Ammon's horn (tissue), 1 donor: ENCODE results near the gene MAB21L3.

Experiments used
- DNase-seq: peaks from one replicate; pipeline ENCODE4 v3.0.0-alpha.2; 2016; ENCODE audit warnings: low spot score

Gene MAB21L3

GRCh38 chr1:116110567-116111523 is at the start of gene MAB21L3:
Gene MAB21L3 (plus strand): TSS chr1:116111399. CDS start chr1:116112616, 1,217 bp downstream.
- no peak for DNase-seq

- no peak for DNase-seq
Observed at GRCh38 chr1:116062201-116062600, 49.0 kb upstream of the MAB21L3 start.

DNA sequence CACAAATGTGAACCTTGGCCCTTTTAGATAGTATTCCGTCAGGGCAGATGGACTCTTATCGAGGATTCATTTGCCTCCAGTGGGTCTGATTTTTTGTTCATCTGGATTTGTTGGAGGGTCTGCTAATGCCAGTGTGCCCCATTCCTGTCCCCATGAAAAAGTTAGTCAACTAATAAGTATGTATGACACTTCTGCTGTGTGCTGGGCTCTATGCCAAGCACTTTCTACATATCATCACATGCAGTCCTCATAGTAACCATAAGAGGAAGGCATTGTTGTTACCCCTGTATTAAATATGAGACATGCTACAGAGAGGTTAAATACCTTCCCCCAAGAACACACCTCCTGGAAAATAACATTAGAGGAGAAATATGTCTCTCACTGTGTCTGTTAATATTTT is 46.6 kb upstream of the MAB21L3 start:
- DNase-seq, result no peak

DNA sequence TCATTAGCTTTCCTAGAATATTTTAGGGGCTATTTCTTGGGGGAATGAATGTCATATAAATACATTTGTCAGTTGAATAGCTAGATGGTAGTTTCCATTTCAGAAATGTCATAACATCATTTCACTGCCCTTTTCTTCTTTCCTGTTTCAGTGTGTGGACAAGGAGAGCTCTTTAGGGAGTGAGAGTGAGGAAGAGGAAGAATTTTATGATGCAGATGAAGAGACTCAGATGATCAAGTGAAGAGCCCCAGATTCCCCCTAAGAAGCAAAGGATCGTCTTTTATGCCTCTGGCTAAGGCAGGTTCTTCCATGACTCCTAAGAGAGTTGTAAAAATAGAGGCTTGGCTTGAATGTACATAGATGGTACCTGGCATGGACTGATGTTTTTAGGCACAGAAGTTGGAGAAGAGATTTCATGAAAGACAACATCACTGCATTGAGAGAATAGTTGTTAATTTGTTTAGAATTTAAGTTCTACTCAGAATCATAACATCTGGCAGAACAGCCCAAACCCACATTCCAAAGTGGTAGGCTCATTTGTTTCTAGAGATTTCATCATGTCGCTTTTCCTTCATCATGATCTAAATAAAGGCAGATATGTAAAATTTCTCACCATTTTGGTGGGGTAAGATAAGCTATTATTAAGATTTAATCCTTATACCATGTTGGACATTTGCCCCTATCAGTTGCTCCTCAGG is 44.2 kb upstream of the MAB21L3 start:
- DNase-seq, result no peak

- DNase-seq, result peak; percentile 5
Observed at GRCh38 chr1:116067566-116067890, 43.7 kb upstream of the MAB21L3 start.

DNA sequence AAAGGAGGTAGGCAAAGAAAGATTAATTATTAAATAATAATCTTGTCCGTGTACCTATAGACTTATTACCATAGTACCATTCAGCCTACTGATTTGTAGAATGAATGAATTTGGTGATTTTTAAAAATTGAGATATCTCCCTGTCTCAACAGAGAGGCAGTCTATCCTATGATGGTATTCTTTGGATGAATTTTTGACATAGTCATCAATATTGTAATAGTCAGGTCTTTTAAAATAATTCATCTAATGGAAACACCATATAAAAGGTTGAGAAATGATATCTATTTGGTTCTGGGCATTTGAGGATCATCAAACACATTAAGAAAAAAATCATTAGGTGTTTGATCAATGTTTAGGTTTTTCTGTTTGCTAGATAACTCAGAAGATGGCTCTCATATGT is 35.6 kb upstream of the MAB21L3 start:
- DNase-seq, result no peak

DNA sequence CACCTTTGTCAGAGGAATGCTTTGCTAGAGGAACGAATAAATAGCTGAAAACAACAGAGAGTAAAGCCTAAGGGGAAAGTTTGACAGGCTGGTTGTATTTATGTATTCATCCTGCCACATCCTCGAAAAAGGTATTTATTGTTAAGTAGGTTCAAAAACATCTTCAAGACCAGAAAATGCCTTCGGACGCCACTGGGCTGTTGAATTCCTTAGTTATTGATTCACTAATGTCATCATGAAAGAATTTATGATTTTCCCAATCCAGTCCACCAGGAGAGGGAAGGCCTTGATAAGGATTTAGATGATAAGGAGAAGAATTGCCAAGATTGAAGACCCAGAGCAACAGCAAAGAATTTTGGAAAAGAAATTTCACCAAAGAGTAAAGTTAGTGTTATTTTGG is 35.2 kb upstream of the MAB21L3 start:
- DNase-seq, result no peak

DNA sequence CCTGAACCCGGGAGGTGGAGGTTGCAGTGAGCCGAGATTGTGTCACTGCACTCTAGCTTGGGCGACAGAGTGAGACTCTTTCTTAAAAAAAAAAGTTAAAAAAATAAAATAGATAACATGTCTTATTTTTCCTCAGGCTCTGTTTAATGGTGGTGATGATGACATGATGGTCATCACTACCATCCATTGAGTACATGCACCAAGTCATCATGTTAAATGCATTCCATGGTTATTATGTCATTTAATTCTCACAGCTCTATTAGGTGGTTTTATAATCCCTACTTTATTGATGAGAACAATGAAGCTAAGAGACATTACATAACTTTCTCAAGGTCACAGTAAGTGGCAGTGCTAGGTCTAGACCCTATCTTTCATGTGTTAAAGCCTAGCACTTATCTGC is 34.4 kb upstream of the MAB21L3 start:
- no peak for DNase-seq

- DNase-seq, result no peak
Observed at GRCh38 chr1:116078699-116079223, 32.4 kb upstream of the MAB21L3 start.

GRCh38 chr1:116087628-116088027 is 23.6 kb upstream of the MAB21L3 start:
- no peak for DNase-seq

GRCh38 chr1:116089870-116090269 is 21.3 kb upstream of the MAB21L3 start:
- DNase-seq, result no peak

DNA sequence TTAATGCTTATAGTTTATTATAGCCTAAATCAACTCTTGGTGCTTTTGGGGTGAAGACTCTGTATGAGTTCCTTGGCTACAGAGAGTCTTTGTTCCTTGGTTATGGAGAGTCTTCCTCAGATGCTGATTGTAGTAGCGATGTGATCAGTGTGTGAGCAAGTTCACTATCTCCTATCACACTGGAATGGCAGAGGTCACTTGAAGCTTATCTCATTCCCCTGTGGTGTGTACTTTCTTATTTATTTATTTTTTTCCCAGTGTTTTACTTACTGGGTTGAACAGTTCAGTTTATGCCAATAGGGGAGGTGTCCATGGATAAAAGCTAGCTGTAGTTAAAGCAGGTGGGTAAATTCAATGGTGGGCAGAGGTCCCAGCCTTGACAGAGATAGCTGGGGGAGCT is 20.1 kb upstream of the MAB21L3 start:
- no peak for DNase-seq

- peak; percentile 3 for DNase-seq
Observed at GRCh38 chr1:116092752-116093489, 18.3 kb upstream of the MAB21L3 start.

GRCh38 chr1:116095027-116095426 is 16.2 kb upstream of the MAB21L3 start:
- DNase-seq, result no peak

GRCh38 chr1:116096013-116096618 is 15.1 kb upstream of the MAB21L3 start:
- DNase-seq, result no peak

- no peak for DNase-seq
Observed at GRCh38 chr1:116097626-116098025, 13.6 kb upstream of the MAB21L3 start.

DNA sequence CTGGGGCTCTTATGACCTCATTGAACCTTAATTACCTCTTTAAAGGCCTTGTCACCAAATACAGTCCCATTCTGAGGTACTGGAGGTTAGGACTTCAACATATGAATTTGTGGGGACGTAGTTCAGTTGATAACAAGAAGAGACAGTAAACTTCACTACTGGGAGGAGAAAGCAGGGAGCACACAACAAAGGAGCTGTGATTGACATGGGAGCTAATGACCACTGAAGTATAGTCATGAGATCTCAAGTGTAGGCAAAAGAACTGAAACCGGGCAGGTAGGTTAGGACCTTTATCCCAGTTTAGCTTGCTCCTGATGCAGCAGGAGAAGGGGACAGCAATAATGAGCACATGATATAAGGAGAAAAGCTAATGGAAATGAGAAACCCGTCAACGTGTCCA is 11.8 kb upstream of the MAB21L3 start:
- no peak for DNase-seq

- no peak for DNase-seq
Observed at GRCh38 chr1:116099919-116100318, 11.3 kb upstream of the MAB21L3 start.

GRCh38 chr1:116104667-116105066 is 6.5 kb upstream of the MAB21L3 start:
- DNase-seq, result no peak

DNA sequence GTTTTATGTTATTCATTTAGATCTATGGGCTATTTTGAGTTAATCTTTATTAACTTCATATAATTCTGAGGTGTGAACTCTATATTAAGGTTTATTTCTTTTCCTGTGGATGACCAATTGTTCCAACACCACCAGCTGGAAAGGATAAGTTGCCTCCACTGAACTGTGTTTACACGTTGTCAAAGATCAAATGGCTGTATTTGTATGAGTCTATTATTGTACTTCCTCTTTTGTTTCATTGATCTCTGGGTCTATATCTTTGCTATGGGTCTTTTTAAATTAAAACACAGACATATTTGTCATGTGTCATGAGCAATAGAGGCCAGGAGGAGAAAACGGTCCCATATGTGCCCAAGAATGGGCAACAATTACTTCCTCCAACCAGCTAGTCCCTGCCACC is 5.2 kb upstream of the MAB21L3 start:
- no peak for DNase-seq

DNA sequence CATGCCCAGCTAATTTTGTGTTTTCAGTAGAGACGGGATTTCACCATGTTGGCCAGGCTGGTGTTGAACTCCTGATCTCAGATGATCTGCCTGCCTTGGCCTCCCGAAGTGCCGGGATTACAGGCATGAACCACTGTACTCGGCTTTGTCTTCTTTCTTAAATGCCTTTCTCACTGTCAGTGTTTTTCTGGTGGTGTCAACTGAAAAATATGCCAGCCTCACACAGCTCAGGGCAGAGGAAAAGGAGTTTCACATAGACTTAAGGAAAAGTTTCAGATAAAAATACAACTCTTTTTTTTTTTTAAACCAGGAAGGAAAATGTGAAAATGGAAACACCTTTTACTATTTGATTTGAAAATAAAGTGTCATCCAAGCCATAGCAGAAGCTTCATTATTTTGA is 4.6 kb upstream of the MAB21L3 start:
- no peak for DNase-seq

- no peak for DNase-seq
Observed at GRCh38 chr1:116107371-116107770, 3.8 kb upstream of the MAB21L3 start.
